Stimulated activated CD8-positive, alpha-beta memory T cell treated with anti-CD3 and anti-CD28 coated beads, Interleukin-7, amount 100 ng/mL, for 24 hours (primary cell): ENCODE results near the gene ITGB1BP1.

ENCODE experiments used
- DNase-seq: peaks from one replicate; pipeline ENCODE4 v3.0.0-alpha.2; 2020; ENCODE audit warnings: low read depth

ITGB1BP1 gene

DNA sequence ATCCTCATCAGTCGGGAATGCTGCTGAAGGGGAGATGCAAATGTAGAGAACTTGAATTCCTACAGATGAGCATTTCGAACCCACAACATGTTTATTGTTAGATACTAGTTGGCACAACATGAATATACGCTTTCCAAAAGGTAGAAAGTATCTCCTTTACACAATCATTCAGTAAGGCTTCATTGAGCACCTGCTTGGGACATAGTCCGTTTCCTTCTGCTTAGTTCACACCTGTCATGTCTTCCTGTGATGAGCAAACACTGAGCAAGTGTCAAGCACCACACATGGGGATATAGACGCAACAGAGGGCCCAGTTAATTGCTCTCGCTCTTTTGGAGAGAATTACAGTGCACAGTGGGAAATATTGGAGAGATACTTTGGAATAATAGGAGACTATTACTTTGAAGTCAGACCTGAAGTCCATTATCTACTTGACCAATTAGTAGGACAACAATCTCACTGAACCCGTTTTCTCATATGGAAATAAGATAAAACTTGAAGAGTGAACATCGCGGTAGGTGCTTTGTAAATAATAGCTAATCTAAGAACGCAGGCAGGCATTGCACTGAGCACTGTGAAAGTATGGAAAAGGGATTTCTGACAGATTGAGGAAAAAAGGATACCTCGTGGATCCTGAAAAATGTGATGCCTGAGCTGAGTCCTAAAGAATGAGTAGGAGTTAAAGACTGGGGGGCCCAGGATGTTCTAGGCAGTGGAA lies 1.3 kb upstream of the ITGB1BP1 start:
- DNase-seq: no peak

DNA sequence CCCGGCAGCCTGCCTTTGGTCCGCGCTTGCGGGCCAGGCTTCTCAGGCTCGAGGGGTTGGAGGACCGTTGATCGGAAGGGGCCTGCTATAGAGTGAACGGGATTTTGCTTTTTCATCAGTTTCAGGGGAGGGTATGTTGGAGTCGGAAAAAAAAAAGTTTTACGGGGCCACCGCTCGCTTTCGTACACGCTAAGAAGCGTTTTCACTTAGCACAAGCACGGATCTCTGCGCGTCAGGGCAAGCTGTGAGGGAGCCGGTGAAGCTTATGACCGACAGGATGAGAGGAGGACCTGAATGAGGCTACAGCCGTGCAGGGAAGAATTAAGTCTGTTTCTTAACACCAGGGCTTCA lies 569 bp upstream of the ITGB1BP1 start:
- peak; percentile 4 for DNase-seq

DNA sequence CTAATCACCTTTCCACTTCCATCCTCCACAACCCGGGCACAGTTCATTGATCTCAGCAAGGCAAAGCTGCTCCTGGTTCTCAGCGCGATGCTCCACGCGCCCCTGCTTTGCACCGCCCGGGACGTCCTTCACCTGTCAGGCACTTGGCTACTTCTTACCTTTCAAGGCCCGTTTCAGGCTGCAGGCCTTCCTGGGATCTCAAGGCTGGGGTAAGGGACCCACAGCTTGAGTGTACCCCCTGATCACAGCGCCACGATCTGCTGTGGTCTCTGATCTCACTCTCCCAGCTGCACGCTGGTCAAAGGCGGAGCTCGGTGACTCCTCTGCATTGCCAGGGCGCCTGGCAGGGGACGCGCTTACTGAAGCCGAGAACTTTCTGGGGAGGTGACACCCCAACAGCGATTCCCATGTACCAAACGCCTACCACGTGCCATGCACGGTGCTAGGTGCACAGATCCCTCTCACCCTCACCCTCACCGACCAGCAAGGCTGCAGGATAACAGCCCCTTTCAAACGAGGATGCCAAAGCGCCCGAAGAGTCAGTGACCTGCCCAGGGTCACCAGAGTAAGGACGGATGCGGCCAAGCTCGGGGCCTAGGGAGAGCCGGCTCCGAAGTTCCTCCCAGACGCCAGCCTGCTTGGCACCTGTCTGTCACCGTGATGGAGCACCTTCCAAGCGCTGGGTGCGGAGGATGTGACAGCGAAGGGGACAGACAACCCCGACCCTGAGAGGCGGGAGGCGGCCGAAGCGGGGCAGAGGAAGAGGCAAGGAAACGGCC lies 818 bp downstream of the ITGB1BP1 start:
- peak; percentile 23 for DNase-seq

DNA sequence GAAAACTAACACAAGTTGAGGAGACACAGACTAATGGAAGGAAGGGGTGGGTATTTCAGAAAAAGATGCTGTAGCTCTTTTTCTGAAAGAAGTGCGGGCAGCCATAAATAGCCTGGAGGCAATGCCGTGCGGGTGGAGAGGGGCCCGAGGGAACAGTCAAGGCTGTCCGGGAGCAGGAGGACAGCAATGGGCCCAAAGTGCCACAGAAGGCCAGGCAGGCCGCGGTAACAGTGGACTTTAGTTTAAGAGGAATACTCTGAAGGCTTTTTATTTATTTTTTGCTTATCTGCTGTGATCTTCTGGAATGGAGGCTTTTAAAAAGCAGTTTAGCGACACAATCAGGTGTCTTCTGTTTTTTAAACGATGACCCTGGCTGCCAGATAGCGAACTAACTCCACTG lies 2.8 kb downstream of the ITGB1BP1 start:
- no peak for DNase-seq

DNA sequence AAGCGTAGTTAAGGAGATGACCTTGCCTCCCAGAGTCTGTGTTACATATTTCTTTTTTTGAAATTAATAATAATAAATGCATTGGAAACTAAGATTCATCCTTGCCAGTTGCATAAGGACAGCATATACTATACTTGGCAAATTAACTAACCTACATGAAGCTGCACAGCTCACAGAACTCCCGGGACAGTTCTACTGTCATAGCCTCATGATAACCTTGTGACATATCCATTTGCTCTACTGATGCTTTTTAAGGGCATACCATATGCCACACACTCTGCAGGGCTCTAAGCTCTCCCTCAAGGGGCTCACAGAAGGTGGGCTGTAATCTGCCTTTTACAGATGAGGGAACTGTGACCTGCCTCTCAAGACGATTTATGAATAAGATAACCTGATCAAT lies 3.8 kb downstream of the ITGB1BP1 start:
- DNase-seq: no peak

DNA sequence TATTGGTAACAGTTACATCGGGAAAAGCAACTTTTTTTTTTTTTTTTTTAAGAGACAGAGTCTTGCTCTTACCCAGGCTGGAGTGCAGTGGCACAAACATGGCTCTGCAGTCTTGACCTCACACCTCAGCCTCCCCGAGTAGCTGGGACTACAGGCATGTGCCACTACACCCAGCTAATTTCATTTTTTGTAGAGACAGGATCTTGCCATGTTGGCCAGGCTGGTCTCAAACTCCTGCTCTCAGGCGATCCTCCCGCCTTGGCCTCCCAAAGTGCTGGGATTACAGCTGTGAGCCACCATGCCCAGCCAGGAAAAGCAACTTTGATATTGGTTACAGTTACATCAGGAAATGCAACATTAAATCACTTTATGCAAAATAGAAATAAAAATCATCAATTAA lies 4.6 kb downstream of the ITGB1BP1 start:
- DNase-seq: no peak

DNA sequence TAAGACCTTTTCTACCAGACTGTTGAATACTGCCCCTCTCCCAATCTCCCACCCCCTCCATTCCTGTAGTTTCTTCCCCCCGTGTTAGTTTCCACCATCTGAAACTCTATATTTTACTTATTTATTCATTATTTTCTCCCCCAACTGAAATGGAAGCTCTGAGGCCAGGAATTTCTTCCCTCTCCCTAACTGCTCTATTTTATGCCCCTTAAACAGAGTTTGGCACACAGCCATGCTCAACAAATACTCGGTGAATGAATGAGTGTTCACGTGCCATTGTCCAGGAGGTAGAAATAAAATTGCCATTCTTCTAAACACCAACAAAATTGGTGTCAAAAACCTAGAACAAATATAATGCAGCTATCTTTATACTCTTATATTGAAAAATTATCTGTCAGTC lies 5.6 kb downstream of the ITGB1BP1 start:
- DNase-seq: no peak

DNA sequence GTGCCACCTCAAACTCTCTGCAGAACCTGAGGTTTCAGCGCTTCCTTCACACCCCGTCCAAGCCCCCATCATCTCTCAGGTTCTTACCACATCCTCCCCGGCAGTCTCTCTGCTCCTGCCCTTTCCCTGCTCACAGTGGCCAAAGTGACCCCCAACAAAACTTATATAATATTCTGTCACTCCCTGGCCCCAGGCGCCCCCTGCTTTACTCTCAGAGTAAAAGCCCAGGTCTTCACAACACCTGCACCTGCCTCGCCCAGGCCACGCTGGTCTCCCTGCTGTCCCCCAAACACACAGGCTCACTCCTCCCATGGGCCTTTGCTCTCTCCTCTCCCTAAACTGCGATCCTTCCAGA lies 6.4 kb downstream of the ITGB1BP1 start:
- no peak for DNase-seq

DNA sequence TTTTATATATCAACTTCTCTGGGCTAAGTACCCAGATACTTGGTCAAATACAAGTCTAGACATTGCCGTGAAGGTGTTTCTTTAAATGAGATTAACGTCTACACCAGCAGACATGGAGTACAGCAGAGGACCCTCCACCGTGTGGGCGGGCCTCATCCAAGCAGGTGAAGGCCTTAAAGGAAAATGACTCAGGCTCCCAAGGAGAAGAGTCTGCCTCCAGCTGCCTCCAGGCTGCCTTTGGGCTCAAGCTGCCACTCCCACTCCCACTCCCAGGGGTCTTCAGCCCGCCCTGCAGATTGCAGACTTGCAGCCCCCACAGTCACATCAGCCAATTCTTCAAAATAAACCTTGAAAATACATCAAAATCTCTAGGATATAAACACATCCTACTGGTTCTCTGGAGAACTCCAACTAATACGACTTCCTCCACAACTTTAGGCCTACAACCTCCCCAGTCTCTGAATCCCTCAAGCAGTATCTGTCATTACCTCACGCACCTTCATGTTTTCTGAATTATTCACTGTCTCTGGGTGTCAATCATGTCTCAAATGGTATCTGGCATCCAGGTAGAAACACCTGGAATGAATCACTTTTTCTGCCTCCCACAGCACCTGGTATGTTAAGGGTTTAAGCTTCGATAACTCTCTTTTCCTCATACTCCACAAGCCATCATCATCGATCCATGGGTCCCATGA lies 6.9 kb downstream of the ITGB1BP1 start:
- no peak for DNase-seq

DNA sequence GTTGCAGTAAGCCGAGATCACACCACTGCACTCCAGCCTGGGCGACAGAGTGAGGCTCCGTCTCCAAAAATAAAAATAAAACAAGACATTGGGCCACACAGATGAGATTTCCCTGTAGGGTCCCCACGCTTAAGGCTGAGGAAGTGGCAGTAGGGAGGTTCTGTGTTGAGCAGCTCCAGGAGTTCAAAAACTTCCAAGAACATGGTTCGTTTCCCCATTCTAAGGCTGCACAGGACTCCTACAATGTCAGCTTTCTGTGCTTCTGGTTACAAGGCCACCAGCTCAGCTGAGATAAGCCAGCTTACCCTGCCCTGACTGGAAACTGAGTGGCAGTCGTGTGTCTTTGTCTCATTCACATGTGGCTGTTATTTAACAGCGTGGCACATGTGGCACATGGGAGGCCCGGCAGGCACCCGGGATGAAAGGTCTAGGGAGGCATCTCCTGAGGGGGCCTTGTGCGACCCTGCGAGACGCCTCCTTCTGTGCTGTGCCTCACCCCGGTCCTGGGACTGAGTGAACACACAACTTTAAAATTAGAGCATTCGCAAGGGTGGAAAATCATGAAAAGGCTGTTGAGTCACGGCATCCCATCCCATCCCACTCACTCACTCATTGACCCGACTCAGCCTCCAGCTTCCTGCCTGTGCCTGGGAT lies 7.7 kb downstream of the ITGB1BP1 start:
- no peak for DNase-seq

DNA sequence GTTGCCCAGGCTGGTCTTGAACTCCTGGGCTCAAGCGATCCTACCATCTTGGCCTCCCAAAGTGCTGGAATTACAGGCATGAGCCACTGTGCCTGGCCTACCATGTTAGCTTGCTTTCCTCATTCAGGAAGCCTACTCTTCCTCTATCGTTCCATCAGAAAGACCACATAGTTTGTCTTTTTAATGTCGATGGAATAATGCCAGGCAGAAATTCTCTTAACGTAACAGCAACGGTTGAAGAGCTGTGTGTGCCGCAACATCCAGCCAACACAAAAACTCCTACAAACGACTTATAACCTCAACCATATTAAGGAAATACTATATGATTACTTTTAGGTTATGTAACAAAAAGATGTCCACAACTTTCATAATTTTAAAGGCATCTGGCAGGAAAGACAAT lies 10.5 kb downstream of the ITGB1BP1 start:
- DNase-seq: no peak

DNA sequence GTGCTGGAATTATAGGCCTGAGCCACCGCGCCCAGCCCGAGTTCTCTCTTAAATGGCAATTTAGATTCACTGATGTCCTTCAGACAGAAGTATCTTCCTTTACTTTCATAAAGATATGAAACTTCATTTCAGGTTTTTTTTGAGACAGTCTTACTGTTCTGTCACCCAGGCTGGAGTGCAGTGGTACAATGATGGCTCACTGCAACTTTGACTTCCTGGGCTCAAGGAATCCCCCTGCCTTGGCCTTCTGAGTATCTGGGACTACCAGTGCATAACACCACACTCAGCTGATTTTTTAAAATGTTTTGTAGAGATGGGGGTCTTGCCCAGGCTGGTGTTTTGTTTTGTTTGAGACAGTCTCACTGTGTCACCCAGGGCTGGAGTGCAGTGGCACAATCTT lies 13.2 kb downstream of the ITGB1BP1 start:
- no peak for DNase-seq

DNA sequence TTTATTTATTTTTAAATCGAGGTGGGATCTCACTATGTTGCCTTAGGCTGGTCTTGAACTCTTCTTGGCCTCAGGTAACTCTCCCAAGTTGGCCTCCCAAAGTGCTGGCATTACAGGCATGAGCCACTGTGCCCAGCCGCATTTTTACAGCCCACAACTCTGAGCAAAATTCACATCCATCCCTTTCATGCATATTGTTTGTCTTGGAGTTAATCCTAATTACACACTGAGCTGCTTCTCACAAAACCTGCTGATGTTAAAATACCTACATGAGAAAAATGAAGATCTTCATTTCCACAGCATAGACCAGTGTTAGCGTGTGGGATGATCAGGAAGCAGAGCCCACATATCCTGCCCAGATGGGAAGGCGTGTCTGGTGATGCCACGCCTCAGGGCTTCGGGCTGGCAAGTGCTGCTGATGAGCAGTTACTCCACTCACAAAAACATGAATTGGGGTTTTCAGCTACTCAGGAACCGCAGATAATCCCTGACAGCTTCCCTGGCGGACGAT lies 14.6 kb downstream of the ITGB1BP1 start:
- no peak for DNase-seq

DNA sequence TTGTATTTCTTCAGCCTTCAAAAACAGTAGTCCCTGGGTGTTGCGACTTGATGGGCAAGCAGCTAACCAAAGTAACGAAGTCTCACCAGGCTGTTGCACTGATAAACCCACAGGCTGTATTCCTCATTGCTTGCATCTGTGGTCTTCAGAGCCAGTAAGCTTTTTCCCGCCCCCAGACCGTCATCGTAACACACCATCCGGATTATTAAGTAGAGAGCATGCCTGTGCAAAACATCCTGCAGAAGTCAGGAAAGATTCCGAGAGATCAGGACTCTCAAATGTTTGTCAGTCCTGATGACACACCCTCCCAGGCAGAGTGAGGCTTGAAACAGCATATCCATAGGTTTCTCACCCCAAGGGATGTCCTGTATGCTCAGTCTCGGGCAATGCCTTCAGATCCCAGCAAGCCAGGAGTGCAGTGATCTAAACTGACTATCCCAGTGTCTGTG lies 15.9 kb downstream of the ITGB1BP1 start:
- DNase-seq: no peak

DNA sequence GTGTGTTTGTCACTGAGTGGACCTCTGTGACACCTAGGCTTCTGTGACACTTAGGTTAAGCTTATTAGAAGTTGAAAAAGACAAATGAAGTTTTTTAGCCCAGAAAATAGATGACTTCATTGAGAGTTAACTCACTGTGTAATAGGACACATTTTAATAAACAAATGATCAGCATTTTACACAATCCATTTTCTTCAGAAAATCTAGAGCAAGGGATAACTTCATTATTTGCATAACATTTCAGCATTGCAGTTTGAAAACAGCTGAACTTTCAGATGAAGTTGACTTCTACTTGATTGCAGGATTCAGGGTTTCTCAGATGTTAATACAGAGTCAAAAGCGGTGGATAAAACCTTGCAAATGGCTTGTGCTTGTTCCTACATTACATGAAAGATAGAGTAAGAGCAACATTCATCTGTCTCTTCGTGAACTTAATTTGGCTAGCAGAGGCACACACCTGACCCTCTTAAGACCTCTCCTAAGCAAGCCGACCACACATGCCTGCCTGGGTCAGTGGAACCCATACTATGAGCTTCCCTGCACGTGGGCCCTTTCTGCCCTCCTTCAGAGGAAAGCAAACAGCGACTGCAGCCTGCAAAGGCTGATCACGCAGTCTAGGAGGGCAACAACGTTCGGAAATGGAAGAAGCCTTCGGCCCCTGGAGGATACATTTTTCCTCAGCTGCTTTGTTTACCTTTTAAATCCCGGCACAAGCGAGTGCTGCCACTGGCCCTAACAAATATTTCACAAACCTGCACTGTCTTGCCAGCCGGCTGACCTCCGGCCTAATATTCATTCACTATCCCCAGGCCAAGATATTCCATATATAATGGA lies 16.6 kb downstream of the ITGB1BP1 start:
- DNase-seq: no peak

DNA sequence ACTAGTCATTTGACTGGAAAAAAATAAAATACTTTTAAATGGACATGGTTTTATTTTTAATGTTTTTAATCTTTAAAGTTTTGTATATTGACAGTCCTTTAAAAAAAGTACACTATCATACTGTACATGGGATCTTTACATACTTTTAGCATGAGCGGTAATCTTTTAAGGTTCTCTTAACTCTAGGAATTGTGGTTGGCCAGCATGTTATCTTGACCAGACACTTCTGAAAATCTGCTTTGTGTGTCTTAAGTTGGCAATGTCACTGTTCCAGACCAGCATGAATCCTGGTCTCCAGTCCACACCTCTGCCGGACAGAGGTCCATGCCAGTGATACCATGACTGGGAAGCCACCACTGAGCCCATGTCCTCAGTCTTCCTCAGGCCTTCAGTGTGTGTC lies 17.7 kb downstream of the ITGB1BP1 start:
- no peak for DNase-seq

DNA sequence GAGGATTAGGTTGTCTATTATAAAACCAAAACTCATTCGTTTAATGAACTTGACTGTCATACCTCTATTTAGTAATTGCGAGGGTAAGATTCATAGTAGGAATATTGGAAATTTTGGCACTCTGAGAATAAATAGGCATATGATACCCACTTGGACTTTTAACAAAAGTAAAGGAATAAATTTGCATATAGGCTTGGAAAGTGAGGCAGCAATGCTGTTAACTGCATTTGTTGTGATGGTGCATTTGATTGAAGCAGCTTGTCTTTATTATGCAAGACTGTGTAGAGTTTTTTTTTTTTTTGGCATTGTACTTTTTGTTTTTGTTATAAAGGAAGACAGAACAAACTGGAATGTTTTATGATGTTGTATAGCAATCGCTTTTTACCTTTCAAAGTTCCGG lies 18.9 kb downstream of the ITGB1BP1 start:
- no peak for DNase-seq

DNA sequence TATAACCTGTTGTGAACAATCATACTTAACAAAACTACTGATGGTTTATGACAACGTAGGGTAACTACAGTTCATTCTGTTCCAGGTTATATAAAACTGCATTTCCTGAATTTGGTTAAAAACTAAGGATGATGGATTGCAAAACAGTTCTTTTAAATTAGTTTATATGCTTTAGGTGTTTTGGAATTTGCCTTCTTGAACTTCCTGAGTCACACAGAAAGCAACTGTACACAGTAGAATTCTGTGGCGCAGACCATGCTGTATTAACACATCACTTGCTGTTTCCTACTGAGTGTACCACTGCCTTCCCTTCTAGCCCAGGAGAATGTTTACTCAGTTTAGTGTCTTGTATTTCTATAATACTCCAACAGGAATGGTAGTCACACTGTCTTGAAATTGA lies 19.4 kb downstream of the ITGB1BP1 start:
- no peak for DNase-seq

DNA sequence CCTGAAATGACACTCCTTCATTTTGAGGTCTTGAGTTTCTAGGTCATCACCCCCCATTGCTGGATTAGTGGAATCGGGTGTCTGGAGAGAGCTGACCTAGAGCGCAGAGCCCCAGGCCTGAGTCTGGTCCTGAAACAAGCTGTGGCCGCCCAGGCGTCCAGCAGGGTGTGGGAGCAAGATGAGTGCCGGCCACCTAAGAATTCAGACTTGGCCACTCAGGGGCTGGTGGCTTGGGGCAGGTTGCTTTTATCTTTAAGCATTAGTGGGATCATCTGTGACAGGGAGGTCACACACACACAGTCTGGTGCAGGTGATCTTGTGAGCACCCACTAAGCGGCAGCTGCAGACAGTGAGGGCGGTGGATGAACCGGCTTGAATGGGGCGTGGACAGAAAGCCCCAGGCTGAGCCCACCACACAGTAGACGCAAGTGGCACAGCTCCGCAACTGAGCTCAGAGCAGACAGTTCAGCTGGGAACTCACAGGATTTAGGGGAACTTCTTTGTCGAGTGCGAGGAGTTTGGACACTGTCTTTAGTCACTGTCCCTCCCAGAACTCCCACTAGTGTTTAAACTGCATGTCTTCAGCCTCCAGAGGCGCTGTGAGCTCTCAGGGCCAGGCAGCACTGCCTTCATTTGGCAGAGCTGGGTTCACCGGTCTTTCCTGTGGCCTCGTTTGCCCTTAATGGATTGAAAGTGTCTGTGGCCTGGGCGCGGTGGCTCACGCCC lies 21.5 kb downstream of the ITGB1BP1 start:
- DNase-seq: no peak

DNA sequence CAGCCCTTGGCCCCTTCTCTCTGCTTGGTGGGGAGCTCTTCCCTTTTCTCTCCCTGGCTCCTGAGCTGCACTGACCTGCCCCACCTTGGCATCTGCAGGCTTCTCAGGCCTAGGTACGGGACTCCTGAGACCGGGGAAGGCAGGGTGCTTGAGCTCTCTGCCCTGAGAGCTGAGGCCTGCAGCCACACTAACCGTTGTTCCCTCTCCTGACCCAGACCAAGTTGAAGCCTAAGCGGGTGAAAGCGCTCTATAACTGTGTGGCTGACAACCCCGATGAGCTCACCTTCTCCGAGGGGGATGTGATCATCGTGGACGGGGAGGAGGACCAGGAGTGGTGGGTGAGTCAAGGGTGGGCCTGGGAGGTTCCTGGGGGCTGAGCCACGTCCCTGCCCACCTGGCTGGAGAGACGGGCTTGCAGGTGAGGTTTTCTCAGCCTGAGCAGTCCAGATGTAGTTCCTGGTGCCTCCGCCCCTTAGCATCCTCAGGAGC lies 22.2 kb downstream of the ITGB1BP1 start:
- no peak for DNase-seq
